DMS 273 treated with DMSO at 0.1 percent for 48 hours (cell line): Measurements from ENCODE around the gene LAD1.

Experiments
- DNase-seq: peaks from one replicate; lab custom pipeline; 2025; lab: John Stamatoyannopoulos, UW

The LAD1 gene

GRCh38 chr1:201363467-201363866, 35.7 kb downstream of the LAD1 start:
- no peak for DNase-seq

DNA sequence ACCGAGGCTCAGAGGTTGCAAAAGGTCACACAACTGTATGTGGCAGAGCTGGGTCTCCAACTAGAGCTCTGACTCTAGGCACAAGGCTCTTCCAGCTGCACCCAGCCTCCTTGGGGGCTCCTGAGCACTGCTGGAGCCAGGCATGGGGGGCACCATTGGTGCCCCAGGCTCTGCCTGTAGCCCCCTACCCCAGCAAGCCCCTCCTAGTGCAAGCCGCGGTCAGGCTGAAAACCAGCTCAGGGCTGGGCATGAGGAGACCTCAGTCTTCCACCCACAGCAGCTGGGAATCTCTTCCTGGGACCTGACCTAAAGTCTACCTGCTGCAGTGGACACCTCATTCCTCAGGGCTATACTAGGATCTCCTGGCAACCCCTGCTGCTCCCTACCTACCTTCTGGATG, 36.2 kb downstream of the LAD1 start:
- no peak for DNase-seq

- no peak for DNase-seq
These were observed 37.2 kb downstream of the LAD1 start for GRCh38 chr1:201361652-201362504.

DNA sequence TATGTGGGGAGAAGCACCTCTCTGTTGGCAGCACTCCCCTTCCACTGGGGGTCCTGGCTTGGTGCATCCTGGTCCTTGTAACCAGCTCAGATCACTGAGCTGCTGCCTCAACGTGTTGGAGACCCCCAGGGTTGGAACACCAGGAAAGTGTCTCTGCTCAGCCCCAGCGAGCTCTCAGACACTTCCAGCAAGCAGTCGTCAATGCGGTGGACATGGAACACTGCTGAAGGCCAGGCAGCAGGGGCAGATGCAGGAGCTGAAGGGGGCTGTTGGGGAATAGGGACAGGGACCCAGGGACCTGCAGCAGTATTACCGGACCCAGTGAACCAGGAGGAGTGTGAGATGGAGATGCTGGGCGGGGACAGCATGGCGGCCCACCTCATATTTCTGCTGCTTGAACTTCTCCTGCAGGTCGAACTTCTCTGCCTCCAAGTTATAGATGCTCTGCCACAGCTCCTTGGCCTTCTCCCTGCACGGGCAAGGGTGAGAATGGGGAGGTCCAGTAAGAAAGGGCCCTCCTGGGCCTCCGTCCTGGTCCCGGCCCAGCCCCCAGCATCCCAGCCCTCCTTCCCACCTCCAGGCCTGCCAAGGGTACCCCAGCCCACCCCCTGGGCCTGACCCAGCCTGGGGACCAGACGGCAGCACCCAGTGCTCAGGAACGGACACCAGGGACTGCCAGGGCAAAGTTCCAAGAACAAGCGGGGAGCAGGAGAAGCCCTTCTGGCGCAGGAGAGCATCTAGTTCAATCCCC, 38.0 kb downstream of the LAD1 start:
- no peak for DNase-seq

- no peak for DNase-seq
These were observed 38.6 kb downstream of the LAD1 start for GRCh38 chr1:201360486-201360885.

GRCh38 chr1:201359873-201360210, 39.3 kb downstream of the LAD1 start:
- no peak for DNase-seq

DNA sequence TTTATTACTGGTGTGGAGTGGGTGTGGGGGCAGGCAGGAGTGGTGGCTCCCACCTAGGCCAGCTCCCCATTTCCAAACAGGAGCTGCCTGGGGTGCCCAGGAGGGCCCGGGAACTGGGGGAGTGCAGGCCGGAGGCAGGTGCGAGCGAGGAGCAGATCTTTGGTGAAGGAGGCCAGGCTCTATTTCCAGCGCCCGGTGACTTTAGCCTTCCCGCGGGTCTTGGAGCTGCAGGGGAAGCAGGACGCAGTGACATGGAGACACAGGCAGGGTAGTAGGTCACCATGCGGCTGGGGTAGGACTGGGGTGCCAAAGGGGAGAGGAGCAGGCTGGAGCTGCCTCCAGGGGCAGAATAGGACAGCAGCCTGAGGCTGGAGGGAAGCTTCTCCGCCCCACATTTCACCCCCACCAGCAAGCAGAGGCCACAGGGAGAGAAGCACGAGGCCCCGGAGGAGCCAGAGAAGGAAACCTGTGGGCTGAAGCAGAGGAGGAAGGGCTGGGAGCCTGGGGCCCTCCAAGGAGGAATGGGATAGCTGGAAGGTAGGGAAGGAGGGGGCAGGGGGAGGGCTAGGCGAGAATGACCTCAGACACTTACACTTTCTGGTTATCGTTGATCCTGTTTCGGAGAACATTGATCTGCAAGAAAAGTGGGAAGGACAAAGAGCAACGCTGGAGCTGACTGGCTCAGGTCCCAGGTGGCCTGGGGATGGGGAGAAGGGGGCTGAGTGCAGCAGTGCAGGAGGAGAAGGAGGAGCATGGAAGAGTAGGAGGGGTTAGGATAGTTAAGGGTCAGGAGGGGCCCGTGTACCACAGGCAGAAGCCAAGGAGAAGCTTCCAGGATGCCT, 39.9 kb downstream of the LAD1 start:
- no peak for DNase-seq

- no peak for DNase-seq
These were observed 40.5 kb downstream of the LAD1 start for GRCh38 chr1:201358596-201358995.

- DNase-seq: no peak
These were observed 41.3 kb downstream of the LAD1 start for GRCh38 chr1:201357636-201358348.

DNA sequence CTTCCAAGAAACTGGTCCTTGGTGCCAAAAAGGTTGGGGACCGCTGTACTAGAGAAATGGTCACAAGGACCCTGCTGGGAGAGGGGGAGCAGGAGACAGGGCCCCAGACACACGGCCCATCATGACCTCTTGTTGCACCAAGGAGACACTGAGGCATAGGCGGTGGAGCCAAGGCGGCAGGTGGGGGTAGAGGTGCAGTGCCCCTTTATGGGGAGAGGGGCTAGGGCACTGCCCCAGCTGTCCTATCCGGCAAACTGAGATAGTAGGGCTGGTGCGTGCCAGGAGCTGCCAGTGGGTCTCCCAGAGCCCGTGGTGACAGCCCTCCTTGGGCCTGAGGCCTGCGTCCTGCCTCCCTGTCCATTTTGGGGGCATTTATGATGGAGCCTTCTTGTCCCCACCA, 41.9 kb downstream of the LAD1 start:
- no peak for DNase-seq

GRCh38 chr1:201356701-201357100, 42.4 kb downstream of the LAD1 start:
- no peak for DNase-seq

DNA sequence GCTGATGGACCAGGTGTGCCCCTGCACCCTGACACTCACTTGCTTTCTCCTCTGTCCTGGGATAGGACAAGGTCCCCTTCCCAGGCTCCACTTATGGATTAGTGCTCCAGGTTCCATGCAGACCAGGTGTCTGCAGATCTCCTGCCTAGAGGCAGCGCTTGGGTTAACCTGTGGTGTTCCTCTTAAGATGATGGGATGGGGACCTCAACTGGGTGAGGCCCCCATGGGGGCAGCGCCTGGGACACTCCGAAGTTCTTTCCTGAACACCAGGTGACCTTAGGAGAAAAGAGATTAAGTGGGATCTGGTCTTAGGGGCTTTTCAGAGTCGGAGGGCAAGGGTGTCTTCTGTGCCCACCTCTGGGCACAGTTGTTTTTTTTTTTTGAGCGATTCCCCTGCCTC, 42.9 kb downstream of the LAD1 start:
- no peak for DNase-seq

DNA sequence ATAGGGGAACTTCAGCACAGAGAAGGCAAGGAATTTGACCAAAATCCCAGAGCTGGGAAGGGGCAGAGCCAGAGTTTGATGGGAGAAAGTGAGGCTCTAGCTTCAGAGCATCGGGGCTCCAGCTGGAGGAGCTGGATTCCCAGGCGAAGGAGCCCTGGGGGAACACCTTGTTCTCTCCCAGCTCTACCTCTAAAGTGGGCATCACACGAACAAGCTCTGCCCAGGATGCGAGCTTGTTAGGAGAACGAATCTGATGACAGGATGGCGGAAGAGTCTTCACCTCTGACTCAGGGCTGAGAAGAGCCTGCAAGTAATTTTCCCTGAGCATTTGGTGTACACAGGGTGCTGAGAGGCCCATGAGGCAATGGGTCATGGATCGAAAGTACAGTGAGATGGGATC, 43.7 kb downstream of the LAD1 start:
- DNase-seq: no peak

DNA sequence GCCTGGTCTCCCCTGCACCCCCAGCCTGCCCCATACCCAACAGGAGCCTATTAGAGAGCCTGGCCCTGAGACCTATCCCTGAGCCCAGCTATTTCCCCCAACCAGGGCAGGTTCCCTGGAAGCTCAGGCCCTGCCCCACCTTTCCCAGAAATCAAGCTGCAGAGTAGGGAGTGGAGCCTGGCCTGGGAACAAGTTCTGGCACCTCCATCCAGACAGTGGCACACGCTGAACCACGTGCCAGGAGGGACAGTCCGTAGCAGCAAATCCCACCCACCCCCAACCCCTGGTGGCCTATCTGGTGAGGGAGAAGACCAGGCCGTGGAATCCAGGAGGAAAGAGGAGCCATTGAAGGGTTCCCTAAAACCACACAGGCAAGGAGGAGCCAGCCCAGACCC, 44.2 kb downstream of the LAD1 start:
- no peak for DNase-seq

- DNase-seq: no peak
These were observed 44.8 kb downstream of the LAD1 start for GRCh38 chr1:201354151-201354900.

DNA sequence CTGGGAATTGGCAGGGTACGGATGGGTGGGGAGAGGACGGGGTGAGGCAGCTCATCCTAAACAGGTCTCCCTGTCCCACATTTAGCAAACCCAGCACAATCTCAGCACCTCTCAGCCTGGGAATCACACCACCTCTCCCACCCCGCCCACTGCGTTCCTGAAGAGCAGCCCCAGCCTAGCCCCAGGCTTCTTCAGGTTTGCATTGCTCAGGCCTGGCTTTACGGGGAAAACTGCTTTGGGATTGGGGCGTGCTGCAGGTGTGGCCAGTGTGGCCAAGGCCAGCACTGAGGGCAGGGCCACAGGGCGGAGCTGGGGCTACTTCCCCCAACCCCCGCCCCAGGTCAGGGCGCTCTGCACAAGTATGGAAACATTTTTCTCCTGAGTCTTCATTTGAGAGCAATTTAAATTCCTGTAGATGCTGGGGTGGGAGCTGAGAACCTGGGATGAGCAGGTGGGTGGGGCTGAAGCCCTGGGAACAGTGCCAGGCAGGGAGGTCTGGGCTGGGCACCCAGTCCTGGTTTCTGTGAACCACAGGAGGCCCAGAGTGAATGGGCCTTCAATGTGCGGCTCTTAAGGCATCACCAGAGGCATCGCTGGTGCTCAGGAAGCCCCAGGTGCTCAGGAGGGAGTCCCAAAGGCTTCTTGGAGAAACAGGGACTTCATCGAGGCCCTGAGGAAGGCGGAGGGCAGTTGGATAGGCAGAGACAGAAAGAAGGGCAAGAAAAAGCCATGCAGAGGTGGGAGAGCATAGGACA, 45.8 kb downstream of the LAD1 start:
- DNase-seq: no peak

DNA sequence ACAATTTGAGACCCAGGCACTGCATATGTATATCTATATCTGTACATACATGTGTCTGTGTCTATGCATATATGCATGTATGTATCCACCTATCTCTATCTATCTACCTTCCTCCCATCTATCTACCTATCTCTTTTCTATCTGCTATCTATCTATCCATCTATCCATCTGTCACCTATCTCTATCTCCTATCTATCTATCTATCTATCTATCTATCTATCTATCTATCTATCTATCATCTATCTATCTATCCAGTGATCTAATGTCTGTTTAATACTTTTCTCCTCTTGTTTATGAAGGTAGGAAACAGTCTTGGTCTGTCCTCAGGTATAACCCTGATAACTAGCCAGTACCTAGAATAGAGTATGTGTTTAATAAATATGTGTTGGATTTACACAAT, 47.5 kb downstream of the LAD1 start:
- no peak for DNase-seq

DNA sequence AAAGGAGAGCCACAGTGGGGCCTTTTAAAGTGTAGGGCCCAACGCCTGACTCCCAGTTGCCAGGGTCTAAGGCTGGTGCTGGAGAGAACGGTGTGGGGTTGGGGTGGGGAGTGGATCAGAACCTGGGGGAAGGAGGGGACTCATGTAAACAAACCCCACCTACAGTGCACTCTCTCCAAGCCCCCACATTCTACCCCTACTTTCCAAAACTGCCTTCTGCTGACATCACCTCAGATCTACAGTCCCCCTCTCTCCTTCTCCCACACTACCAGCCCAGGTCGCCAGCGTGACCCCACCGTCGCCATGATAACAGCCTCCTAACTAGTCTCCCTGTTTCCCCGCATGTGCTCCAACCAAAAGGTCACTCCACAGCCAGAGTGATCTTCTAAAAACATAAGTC, 48.2 kb downstream of the LAD1 start:
- no peak for DNase-seq

GRCh38 chr1:201350361-201350725, 48.8 kb downstream of the LAD1 start:
- no peak for DNase-seq

- DNase-seq: no peak
These were observed 50.0 kb downstream of the LAD1 start for GRCh38 chr1:201349092-201349491.

DNA sequence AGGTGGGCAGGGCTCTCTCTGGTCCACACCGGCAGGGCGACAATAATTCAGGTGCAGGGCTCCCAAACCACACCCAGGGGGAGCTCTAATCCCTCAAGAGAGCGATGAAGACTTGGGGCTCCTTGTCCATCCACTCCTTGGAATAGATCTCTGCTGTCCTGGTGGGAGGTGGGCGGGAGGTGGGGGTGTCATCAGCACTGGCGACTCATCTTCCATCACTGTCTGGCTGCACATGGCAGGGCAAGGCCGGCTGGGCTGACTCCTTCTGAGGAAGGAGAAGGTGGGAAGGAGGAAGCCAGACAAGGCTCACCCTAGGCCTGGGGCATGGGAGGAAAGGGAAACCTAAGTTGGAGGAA, 50.9 kb downstream of the LAD1 start:
- DNase-seq: no peak
